Fibroblast of skin of abdomen (primary cell): ENCODE measurements around the gene CRK.

Experiments
- DNase-seq: peaks from one replicate; pipeline ENCODE4 v3.0.0-alpha.2; 2013

The CRK gene

GRCh38 chr17:1485423-1486376 lies 29.7 kb upstream of the CRK start:
- DNase-seq = peak; percentile 62

DNA sequence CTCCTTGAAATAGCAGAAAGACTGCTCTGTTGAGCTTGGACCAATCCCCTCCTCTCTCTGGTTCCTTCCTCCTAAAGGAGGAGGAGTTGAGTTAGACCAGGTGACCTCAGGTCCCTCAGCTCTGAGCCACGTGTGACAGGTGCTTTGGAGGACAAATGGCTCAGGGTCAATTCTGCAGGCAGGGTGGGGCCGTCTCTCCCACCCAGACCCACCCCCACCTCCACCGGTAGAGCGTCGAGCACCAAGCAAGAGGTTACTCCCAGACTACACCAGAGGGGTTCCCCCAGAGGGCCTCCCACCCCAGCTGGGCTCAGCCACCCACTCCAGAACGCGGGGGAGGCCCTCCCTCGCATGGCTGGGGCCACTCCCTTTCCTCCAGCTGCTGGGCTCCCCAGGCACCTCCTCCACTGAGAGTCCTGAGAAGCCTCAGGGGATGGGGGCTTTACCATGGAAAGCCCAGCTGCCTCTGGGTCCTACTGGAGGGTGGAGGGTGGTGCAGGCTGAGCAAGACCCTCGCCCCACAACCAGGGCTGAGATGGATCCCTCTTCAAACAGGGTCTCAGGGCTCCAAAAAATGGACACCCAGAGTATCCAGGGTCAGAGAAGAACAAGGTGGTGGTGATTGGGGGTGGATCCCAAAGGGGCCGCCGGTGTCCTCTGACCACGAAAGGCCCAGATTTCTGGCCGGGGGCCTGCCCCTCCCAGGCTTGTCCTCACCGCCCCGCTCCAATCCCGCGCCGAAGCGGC lies 28.8 kb upstream of the CRK start:
- DNase-seq = peak; percentile 35

- DNase-seq = no peak
These were observed 28.1 kb upstream of the CRK start for GRCh38 chr17:1484060-1484535.

DNA sequence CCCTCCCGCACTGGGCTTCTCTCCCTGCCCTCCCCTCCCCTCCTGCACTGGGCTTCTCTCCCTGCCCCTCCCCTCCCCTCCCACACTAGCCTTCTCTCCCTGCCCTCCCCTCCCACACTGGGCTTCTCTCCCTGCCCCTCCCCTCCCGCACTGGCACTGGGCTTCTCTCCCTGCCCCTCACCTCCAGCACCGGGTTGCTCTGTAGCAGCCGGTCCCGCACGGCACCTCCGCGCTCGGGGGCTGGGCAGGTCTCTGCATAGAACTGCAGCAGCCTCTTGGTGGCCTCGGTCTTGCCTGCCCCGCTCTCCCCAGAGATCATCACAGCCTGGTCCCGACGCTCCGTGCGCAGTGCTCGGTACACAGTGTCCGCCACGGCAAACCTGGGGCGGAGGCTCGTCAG lies 26.6 kb upstream of the CRK start:
- DNase-seq = no peak

GRCh38 chr17:1481736-1482135 lies 25.7 kb upstream of the CRK start:
- no peak for DNase-seq

GRCh38 chr17:1480747-1481465 lies 24.9 kb upstream of the CRK start:
- DNase-seq = no peak

GRCh38 chr17:1478418-1478817 lies 22.4 kb upstream of the CRK start:
- no peak for DNase-seq

DNA sequence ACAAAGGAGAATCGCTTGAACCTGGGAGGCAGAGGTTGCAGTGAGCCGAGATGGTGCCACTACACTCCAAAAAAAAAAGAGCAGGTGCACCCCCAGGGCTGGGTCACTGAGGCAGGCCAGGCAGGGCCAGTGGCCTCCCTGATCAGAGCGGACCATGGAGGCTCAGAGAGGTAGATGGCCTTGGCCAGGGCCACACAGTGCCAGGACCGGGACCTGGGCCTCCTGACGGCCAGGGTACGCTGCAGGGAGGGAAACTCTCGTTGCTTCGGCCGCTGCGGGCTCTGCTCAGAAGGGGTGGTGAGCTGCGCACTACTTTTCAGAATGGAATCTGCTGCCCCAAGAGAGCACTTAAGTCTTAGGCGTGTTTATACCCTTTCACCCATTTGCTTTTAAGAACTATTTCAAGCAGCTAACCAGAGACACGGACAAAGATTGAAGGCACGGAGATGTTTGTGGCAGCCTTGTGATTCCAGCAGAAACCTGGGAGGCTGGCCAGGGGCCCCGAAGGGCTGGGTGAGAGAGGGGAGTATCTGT lies 19.4 kb upstream of the CRK start:
- DNase-seq = no peak

GRCh38 chr17:1474402-1475189 lies 18.6 kb upstream of the CRK start:
- DNase-seq = no peak

DNA sequence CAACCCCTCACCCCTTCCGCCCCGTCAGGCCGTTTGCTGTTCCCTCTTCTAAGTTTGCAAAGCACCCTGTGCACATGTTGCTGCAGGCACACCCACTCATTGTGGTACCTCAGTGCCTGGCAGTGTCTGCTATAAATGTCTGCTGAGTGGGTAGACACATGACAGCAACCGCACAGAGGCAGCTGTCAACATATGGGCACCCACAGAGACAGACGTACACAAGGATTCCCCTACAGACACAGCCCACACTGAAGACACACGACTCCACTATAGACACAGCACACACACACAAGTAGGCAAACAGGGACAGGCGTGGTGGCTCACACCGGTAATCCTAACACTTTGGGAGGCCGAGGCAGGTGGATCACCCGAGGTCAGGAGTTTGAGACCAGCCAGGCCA lies 17.8 kb upstream of the CRK start:
- no peak for DNase-seq

DNA sequence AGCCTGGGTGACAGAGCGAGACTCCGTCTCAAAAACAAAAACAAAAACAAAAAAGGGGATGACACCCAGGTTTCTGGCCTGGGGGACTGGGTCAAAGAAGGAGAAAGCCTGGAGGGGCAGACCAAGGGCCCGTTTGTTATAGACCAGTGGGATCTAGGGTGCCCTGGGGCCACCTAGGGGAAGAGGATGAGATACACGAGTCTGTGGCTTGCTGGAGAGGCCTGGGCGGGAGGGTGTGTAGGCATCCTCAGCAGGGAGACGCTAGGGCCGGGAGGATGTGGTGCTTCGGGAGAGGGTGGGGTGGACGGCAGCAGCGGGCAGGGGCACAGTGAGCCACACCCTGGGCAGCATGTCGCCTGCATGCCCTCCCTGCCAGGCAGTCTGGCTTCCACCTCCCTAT lies 17.1 kb upstream of the CRK start:
- DNase-seq = no peak

GRCh38 chr17:1471911-1472821 lies 16.1 kb upstream of the CRK start:
- DNase-seq = no peak

GRCh38 chr17:1471490-1471889 lies 15.5 kb upstream of the CRK start:
- DNase-seq = no peak

DNA sequence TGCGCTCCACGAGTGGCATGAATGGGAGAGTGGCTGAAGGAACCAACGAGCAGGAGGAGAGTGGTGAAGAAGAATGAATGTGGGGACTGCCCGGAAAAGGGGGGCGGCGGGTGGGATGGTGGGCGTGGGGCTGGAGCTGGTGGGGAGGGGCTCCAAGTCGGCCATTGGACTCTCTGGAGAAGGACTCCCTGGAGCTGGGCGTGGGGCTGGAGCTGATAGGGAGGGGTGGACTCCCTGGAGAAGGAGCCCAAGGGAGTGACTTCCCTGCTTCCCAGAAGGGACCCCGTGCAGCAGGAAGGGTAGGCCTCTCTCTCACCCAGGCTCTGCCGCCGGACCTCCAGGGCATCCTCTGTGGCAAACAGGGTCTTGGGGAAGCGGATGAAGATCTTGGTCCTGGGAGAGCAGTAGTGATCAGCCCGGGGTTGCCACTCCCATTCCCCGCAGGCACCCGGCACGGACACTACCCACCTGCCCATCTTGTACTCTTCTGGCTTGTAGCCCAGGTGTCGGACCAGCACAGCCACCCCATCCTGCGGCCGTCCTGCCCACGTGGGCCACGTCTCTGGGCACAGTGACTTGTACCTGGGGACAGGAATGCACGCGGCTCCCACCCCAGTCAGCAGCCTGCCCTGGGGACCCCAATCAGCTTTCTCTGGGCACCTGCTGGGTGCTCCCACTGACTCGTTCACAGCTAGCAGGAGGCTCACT lies 14.9 kb upstream of the CRK start:
- DNase-seq = no peak

- DNase-seq = no peak
These were observed 14.2 kb upstream of the CRK start for GRCh38 chr17:1470071-1470754.

DNA sequence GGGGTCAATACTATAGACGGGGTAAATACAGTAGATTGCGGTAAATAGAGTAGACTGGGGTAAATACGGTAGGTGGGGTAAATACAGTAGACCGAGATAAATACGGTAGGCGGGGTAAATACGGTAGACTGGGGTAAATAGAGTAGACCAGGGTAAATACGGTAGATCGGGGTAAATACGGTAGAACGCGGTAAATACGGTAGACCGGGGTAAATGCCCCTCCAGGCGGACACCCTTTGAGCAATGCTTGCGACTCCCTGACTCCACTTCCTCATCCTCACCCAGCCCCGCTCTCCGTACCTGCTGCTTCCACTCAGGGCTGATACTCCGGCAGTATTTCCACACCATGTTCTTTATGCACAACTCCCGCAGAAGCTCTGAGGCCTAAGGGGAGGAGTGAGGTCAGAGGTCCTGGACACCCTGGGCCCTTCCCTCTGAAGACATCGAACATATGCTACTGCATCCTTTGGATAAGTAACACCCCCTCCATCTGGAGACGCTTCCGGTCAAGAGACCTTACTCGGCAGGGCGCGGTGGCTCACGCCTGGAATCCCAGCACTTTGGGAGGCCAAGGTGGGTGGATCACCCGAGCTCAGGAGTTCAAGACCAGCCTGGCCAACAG lies 13.3 kb upstream of the CRK start:
- peak; percentile 49 for DNase-seq

DNA sequence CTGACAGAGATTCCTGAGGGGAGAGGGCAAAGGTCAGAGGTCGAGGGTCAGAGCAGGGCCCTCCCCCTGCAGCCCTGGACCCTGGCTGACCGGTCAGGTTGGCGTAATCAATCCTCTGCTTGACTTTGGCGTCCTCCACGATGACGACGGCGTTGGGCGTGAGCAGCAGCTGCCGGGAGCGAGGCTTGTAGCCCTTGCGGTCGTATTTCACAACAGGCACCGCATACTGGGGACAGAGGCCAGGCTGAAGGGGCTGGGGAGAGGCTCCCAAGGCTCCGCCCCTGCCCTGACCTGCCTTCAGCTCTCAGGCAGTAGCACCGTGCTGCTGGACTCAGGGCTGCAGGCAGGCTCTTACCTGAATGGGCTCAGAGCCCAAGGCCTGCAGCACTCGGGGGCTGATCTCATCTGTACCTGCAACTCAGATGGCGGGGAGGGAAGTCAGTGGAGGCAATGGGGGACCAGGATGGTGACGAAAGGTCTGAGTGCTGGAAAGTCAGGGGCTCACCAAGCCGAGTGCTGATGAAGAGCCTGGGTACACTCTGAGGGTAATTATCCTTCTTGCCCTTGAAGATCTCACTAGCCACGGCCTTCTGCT lies 12.0 kb upstream of the CRK start:
- DNase-seq = no peak

GRCh38 chr17:1467258-1467657 lies 11.2 kb upstream of the CRK start:
- DNase-seq = no peak

- no peak for DNase-seq
These were observed 8.2 kb upstream of the CRK start for GRCh38 chr17:1464186-1464585.
